DND-41 (cell line): ENCODE results near the gene GPR63.

ENCODE experiments used
- EZH2 ChIP-seq: IDR thresholded peaks from 3 replicates; pipeline ENCODE4 v1.6.1; 2012; ENCODE audit warnings: borderline replicate concordance, low read depth, mild to moderate bottlenecking, moderate library complexity, low read length, inconsistent platforms; ENCODE audit not compliant: severe bottlenecking
- TF ChIP-seq, protein P1 (sequence below): IDR thresholded peaks from 2 replicates; pipeline ENCODE4 v1.5.1; 2012; ENCODE audit warnings: borderline replicate concordance, low read length, moderate library complexity, mild to moderate bottlenecking; ENCODE audit not compliant: poor library complexity, severe bottlenecking; ENCODE audit errors: extremely low read depth

GRCh38 chr6:96862560-96862959 lies 25.3 kb upstream of the GPR63 start:
- no peak for TF ChIP-seq EZH2
- TF ChIP-seq, protein P1, sequence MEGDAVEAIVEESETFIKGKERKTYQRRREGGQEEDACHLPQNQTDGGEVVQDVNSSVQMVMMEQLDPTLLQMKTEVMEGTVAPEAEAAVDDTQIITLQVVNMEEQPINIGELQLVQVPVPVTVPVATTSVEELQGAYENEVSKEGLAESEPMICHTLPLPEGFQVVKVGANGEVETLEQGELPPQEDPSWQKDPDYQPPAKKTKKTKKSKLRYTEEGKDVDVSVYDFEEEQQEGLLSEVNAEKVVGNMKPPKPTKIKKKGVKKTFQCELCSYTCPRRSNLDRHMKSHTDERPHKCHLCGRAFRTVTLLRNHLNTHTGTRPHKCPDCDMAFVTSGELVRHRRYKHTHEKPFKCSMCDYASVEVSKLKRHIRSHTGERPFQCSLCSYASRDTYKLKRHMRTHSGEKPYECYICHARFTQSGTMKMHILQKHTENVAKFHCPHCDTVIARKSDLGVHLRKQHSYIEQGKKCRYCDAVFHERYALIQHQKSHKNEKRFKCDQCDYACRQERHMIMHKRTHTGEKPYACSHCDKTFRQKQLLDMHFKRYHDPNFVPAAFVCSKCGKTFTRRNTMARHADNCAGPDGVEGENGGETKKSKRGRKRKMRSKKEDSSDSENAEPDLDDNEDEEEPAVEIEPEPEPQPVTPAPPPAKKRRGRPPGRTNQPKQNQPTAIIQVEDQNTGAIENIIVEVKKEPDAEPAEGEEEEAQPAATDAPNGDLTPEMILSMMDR: no peak
